WTC11 (cell line): ENCODE results near the gene DAB1.

Experiments
- ZNF263 ChIP-seq: sonication (generic); formaldehyde crosslinking; IDR thresholded peaks from 2 replicates; pipeline ENCODE4 v1.8.1; 2022; ENCODE audit warnings: low read depth, mild to moderate bottlenecking, moderate library complexity, missing genetic modification reagents
- TF ChIP-seq, protein P1 (sequence below): fragments of 200-600 bp; IDR thresholded peaks from 2 replicates; pipeline ENCODE4 v1.8.0; 2022; ENCODE audit warnings: antibody characterized with exemption

DNA sequence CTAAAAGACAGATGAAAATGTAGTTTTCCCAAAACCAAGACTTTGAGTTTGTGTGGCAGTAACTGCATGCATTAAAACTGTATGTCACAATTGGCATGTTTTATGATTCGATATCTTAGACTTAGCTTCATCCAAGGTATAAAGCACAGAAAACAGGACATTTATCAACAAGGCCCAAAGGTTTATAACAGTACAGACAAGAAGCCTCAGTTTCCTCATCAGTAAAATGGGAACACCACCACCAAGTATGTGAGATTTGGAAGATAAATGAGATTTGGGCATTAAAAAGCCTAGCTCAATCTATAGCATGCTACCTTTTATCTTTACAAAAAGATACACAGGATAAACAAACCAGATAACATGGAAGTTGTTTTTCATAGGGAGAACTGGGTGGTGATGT lies 128.5 kb downstream of the DAB1 start:
- TF ChIP-seq, protein P1, sequence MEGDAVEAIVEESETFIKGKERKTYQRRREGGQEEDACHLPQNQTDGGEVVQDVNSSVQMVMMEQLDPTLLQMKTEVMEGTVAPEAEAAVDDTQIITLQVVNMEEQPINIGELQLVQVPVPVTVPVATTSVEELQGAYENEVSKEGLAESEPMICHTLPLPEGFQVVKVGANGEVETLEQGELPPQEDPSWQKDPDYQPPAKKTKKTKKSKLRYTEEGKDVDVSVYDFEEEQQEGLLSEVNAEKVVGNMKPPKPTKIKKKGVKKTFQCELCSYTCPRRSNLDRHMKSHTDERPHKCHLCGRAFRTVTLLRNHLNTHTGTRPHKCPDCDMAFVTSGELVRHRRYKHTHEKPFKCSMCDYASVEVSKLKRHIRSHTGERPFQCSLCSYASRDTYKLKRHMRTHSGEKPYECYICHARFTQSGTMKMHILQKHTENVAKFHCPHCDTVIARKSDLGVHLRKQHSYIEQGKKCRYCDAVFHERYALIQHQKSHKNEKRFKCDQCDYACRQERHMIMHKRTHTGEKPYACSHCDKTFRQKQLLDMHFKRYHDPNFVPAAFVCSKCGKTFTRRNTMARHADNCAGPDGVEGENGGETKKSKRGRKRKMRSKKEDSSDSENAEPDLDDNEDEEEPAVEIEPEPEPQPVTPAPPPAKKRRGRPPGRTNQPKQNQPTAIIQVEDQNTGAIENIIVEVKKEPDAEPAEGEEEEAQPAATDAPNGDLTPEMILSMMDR: no peak
- no peak for TF ChIP-seq ZNF263
